Fibroblast of mammary gland (primary cell): ENCODE measurements around the gene LRRC1.

Experiments used
- DNase-seq: peaks from one replicate; pipeline ENCODE4 v3.0.0-alpha.2; 2010; ENCODE audit warnings: low read depth
- H3K4me3 ChIP-seq: 2 replicates; pipeline ENCODE4 v1.5.1; 2011; ENCODE audit warnings: low read depth, mild to moderate bottlenecking, low read length, moderate library complexity; ENCODE audit not compliant: control insufficient read depth
- CTCF ChIP-seq: conservative IDR thresholded peaks from 2 replicates; pipeline ENCODE4 v1.5.1; 2011; ENCODE audit warnings: low read depth, low read length, inconsistent platforms; ENCODE audit not compliant: control insufficient read depth, insufficient read depth

The LRRC1 gene

GRCh38 chr6:53888931-53889330 is 94.1 kb downstream of the LRRC1 start:
- peak; percentile 37 for DNase-seq

GRCh38 chr6:53889365-53889764 is 94.6 kb downstream of the LRRC1 start:
- no peak overlapping the region for H3K4me3 ChIP-seq
- no peak for TF ChIP-seq CTCF
- peak; percentile 5 for DNase-seq

More at GRCh38 chr6:53888931-53889330, 94.1 kb downstream of the LRRC1 start:
- TF ChIP-seq CTCF, result no peak
- H3K4me3 ChIP-seq, result no peak overlapping the region

GRCh38 chr6:53892707-53893106 is 97.9 kb downstream of the LRRC1 start:
- DNase-seq, result no peak
- TF ChIP-seq CTCF, result no peak
- H3K4me3 ChIP-seq, result no peak overlapping the region

GRCh38 chr6:53894091-53894490 is 99.3 kb downstream of the LRRC1 start:
- H3K4me3 ChIP-seq, result no peak overlapping the region
- peak; percentile 47 for DNase-seq
- TF ChIP-seq CTCF, result no peak

GRCh38 chr6:53896196-53896595 is 101.4 kb downstream of the LRRC1 start:
- no peak for TF ChIP-seq CTCF
- no peak for DNase-seq
- no peak overlapping the region for H3K4me3 ChIP-seq

GRCh38 chr6:53898026-53898795 is 103.4 kb downstream of the LRRC1 start:
- TF ChIP-seq CTCF, result no peak
- H3K4me3 ChIP-seq, result no peak overlapping the region
- DNase-seq, result peak; percentile 57

GRCh38 chr6:53899512-53899911 is 104.7 kb downstream of the LRRC1 start:
- no peak for DNase-seq
- TF ChIP-seq CTCF, result no peak
- H3K4me3 ChIP-seq, result no peak overlapping the region
